HG02610 (cell line): Measurements from ENCODE around the gene SIPA1L3.

Experiments used
- ATAC-seq: cut with Tn5 transposase; IDR thresholded peaks from one replicate; pipeline ENCODE4 v1.9.1; 2021; ENCODE audit warnings: mild to moderate bottlenecking, moderate library complexity; ENCODE audit not compliant: unreplicated experiment

SIPA1L3 gene

DNA sequence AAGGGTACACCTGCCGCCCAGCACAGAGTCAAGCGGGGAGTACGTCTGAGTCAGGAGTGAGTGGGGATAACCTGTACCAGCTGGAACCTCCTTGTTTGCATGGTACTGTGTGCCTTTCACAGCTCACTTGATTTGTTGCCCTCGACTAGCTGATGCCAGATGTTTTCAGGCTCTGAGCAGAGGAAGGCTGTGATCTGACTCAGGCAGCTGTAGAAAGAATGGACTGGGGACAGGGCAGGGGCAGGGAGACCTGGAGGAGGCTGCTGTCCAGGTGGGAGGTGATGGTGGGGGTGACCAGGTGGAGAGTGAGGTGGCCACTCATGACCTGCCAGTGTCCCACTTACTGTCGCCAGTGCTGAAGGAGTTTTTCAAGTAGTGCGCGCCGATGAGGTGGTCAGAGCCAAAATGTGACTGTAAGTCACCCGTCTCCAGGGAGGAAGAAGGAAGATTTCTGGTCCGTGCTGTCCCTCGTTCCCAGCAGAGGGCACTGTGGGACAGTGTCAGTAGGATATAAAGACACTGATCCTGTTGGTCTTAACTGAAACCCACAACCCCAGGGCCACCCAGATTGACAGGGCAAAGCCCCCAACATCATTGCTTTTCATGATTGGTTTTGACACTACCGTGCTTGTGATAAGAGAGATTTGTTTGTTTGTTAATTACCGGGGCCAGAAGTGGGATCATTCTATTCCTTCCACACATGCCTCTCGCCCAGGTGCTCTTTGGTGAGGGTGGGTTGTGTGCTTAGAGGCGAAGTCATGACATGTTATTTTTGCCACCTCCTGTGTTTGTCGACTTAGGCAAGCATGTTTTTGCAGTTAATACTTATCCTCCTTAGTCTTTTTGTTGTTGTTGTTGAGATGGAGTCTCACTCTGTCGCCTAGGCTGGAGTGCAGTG lies 188.7 kb downstream of the SIPA1L3 start:
- ATAC-seq = no peak

DNA sequence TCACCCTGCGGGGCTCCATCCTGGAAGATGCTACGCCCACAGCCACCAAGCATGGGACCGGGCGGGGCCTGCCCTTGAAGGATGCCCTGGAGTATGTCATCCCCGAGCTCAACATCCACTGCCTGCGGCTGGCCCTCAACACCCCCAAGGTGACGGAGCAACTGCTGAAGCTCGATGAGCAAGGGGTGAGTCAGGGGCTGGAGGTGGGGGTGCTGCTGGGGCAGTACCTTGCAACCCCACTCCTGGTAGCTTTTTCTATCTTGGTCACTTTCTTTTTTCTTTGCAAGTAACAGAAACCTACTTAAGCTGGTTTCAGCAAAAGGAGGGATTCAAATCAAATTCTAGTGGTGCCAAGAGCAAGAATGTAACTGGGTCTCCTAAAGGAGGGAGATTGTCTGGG lies 193.0 kb downstream of the SIPA1L3 start:
- ATAC-seq = no peak

DNA sequence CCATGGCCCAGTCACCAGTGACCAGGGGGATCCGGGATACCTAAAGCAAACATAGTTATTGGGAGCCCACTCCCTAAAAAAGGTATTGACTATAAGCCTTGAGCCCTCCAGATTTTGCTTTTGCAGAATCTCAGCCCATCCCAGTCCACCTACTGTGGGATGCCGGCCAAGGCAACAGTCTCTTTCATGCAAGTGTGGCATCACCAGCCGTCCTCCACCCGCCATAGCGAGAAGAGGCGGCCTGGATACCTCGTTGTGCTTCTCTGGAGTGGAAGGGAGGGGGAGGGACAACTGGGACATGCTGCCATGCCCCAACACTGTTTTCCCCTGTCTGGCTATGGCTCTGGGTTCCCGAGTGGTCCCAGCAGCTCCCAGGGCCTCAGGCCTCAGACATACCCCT lies 193.6 kb downstream of the SIPA1L3 start:
- ATAC-seq = no peak

DNA sequence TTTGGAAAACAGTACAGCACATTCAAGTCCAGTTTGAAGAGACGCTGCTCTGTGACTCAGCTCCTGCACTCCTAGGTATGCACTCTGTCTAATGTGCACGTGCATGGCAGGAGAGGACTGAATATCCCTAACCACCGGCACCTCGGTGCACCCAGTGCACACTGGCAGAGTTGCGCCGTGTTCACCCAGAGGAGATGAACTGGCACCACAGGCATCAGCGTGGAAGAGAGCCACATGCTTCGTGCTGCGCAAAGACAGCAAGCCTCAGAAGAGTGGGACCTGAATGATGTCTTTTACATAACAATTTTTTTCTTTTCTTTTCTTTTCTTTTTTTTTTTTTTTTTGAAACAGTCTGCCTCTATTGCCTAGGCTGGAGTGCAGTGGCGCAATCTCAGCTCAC lies 194.7 kb downstream of the SIPA1L3 start:
- ATAC-seq = no peak

DNA sequence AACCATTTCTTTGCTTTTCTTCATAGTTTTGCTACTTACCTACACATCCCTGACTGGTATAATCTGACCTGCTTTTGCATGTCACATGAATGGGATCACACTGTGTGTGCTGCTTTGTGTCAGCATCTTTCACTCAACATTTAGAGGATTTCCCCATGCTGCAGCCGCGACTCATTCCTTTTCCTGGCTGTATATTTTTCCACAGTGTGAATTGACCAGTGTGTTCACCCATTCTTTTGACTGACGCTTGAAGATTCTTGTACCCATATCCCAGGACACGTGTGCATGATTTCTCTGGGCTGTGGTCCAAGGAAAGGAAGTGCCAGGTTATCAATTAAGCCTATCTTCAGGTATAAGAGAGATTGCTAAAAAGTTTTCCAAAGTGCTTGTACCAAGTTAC lies 198.6 kb downstream of the SIPA1L3 start:
- ATAC-seq = no peak

DNA sequence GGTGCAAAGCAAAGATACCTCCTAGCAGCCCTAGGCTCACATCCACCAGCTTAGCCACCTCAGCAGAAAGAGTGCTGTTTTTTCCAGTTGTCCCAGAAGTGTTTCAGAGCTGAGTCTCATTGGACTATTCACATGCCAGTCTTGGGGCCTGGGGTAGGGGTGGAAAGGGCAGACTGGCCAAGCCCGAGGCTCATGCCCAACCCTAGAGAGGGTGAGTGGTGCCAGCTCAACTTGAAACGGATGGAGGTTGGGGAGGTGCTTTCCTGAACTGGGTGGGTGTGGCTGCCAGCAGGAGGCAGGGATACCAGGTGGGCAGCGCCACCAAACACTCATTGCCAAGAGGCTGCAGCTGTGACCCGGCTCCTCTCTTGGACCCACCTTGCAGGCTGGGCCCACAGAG lies 200.1 kb downstream of the SIPA1L3 start:
- no peak for ATAC-seq

DNA sequence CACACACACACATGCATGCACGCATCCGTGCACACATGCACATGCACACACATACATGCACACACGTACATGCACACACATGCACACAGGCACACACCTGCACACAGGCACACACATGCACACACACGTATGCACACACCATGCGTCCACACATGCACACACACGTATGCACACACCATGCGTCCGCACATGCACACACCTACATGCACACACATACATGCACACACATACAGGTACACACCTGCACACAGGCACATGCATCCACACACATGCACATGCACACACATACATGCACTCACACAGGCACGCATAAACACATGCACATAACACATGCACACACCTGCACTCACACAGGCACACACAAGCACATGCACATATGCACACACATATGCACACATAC lies 204.9 kb downstream of the SIPA1L3 start:
- no peak for ATAC-seq

DNA sequence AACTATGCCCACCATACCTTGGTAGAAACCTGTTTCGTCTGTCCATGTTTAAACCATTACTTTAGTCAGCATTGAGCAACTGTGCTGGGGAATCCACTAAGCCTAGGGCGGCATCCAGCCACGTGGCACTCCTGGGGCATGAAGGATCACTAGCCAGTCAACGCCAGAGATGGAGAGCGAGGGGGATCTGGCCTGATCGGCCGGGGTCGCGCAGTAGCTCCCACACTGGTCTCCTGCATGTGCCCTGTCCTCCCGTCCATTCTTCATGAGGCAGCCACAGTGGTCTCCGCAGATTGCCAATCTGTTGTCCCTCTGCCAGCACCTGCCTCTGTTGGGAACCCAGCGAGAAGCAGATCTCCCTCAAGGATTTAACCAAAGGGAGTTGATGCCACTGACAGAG lies 207.6 kb downstream of the SIPA1L3 start:
- no peak for ATAC-seq

DNA sequence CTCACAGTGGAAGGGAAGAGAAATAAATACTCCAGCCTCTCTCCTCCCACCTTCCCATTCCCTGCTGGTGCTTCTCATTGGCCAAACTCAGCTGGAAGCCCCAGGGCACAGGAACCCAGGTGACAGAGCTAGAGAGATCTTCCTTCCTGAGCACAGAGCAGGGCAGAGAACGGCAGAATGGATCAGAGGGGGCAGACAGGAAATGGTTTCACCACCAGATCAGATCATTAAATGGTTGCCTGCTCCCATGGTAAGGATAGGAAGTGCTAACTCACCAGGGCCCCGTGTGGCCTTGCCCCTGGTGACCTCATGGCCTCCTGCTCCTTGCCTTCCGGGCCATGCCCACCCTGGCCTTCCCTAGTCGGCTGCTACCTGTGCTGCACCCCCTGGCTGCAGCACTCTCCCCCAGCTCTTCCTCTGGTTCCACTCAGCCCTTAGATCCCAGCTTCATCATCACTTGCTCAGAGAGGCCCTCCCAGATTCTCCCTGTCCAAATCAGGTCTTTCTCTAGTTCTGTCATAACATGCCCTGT lies 208.3 kb downstream of the SIPA1L3 start:
- no peak for ATAC-seq

DNA sequence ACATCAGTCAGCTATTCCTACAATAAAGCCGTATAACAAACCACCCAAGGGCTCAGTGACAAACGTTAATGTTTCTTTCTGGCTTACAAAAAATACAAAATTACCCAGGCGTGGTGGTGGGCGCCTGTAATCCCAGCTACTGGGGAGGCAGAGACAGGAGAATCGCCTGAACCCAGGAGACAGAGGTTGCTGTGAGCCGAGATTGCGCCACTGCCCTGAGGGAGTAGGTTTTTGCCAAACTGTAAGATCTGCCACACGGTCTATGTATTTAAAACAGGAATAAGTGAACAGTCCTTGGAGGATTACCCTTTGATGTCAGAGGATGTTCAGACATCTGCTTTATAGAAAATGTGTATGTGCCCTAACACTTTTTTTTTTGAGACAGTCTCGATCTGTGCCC lies 211.2 kb downstream of the SIPA1L3 start:
- no peak for ATAC-seq

DNA sequence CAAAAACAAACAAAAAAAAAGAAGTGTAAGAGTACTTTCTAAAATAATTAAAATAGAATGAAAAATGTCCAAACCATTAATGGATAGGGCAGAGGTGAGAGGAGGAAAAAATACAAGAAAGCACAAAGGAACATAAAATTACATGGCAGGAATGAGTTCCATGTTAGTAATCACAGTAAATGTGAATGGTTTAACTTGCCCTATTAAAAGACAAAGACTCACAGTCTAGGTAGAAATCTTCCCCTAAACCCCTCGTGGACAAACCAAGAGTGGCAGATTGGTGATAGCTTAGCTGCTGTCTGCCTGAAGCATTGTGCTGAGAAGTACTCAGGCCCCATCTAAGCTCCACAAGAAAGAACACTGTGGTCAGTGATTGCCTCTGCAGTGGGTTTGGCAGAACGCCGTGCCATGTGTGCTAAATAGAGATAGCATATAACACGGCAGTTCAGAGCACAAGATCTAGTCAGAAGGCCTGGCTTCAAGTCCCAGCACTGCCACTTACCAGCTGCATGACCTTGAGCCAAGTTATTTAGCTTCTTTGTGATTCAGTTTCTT lies 213.5 kb downstream of the SIPA1L3 start:
- ATAC-seq = no peak

DNA sequence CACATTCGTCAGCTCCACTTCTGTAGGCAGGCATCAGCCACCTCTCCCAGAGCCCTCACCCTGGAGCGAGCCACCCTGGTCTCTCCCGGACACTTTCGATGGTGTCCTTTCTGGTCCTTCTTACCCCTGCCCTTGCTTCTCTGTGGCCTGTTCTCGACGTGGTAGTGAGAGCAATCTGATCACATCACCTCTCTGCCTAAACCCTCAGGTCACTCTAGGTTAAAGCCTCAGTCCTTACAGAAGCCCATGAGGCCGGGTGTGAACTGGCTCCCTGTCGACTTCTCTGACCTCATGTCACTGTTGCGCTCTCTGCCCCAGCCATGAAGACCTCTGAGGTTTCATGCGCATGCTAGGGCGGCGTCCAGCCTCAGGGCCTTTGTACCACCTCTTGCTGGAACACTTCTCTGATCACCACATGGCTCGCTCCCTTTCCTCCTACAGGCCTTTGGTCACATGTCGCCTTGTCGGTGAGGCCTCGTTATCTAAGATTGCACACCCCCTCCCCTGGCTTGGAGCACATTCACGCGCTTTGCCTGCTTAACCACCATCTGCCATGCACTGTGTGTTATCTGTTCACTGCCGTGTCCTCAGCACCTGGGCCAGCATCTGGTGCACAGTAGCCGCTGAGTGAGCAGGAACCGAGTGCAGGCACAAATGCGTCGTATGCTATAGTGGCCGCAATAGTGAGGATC lies 215.5 kb downstream of the SIPA1L3 start:
- no peak for ATAC-seq

DNA sequence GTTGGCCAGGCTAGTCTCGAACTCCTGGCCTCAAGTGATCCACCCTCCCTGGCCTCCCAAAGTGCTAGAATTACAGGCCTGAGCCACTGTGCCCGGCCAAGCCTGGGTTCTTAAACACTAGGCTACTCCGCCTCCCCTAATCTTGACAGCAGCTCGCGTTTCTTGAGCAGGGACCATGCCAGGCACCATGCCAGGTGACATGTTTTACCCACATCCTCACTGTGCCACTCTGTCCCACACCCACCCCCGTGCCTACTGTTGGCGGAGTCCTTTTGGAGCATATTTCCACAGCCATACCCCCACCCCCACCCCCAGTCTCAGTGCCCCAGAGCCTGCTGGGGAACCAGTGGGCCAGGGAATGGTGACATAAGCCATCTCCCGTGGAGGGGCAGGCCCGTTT lies 218.2 kb downstream of the SIPA1L3 start:
- ATAC-seq = no peak

DNA sequence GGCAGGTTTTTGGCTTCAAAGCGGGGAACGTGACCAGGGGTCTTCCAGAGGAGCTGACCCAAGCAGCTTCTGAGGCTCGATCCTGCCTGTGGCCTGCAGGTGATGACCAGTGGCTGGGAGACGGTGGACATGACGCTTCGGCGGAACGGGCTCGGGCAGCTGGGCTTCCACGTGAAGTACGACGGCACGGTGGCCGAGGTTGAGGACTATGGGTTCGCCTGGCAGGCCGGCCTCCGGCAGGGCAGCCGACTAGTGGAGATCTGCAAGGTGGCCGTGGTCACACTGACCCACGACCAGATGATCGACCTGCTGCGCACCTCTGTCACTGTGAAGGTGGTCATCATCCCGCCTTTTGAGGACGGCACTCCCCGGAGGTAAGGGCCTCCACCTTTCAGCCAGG lies 223.4 kb downstream of the SIPA1L3 start:
- ATAC-seq = no peak

DNA sequence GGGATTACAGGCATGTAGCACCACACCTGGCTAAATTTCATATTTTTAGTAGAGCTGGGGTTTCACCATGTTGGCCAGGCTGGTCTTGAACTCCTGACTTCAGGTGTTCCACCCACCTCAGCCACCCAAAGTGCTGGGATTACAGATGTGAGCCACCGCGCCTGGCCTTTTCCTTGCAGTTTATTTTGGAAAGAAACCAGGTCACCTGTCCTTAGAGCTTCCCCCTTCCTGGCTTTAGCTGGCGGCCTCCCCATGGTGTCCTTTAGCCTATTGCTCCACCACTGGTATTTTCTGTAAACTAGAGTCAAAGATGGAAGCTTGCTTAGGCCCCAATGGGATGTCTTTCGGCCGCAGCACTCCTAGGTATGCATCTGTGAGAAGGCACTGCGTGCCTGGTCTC lies 225.8 kb downstream of the SIPA1L3 start:
- no peak for ATAC-seq

DNA sequence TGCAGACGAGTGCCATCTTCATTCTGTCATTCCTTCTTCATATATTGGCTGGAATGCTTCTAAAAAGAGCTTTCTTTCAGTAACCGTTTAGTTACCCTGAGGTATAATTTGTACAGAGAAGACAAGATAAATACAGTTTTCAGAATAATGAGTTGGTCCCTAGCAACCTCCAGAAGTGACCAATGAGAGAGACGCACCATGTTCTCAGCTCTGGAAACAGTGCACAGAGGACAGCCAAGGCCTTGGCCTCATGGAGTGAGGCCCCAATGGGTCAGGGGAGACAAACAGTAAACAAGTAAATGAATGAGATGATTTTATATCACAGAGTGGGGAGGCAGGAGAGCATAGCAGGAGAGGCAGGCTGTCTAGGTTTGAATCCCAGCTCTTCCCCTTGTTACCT lies 226.3 kb downstream of the SIPA1L3 start:
- ATAC-seq = no peak

DNA sequence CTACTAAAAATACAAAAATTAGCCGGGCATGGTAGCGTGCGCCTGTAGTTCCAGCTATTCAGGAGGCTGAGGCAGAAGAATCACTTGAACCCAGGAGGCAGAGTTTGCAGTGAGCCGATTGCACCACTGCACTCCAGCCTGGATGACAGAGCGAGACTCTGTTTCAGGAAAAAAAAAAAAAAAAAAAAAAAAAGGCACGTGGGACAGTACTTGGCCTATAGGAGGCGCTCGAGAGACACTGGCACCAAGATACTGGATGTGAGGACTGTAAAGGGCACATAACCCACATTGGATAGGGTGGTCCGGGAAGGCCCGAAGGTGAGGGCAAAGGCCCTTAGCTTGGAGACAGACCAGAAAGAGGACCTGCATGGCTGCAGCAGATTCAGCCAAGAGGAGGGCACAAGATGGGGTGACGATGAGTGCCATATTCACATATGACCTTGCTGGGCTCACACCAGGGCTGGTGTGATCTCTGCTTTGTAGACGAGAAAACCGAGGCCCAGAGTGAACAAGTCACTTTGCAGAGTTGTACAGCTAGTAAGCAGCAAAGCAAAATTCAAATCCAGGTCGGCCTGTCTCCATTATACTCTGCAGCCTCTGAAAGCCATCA lies 227.6 kb downstream of the SIPA1L3 start:
- no peak for ATAC-seq

DNA sequence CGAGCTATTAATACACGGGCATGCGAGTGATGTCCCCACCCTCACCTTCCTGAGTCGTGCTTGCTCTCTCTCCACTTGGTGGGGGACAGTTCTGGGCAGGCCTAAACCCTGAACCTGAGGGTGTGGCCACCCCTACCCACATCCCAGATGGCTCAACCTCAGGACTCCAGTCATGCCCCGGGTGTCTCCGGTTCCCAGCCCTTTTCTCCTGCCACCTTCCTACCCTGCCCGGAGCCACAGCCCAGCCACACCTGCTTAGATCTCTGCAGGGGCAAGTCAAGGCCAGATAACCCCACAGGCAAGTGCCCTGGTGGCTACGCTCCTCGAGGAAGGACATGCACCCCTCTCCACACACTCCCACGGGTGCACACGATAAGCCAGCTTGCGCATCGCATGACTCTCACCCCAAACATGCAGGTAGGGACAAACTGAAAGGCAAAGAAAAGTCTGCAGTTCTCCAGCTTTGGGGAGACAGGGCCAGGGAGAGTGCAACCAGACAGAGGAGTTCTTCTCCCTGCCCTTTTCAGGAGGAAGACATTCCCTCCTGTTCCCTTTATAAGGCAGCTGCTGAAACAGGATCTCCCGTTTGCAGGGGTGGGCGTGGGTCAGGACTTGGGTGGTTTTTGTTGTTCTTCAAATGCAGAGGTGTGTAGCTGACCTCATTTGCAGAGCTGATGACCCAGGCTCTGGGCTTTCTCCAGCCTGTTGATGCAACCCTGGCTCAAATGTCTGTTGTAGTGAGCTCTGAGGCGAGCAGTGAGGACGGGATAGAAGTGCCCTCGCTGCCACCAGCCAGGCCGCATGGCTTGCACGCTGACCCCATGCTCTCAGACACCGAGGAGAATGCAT lies 228.4 kb downstream of the SIPA1L3 start:
- ATAC-seq = no peak

DNA sequence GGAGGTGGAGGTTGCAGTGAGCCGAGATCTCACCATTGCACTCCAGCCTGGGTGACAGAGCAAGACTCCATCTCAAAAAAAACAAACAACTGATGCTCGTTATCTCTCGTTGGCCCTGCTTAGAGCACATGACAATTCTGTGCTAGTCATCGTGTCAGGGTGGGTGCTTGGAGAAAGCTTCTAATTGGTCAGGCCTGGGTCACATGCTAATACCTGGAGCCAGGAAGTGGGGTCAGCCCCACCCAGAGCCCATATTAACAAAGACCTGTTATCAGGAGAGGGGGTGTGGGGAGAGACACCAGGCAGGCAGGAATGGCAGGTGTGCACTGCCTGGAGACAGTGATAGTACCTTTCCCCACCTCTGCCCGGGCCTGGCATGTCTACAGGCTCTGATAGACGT lies 232.1 kb downstream of the SIPA1L3 start:
- no peak for ATAC-seq

DNA sequence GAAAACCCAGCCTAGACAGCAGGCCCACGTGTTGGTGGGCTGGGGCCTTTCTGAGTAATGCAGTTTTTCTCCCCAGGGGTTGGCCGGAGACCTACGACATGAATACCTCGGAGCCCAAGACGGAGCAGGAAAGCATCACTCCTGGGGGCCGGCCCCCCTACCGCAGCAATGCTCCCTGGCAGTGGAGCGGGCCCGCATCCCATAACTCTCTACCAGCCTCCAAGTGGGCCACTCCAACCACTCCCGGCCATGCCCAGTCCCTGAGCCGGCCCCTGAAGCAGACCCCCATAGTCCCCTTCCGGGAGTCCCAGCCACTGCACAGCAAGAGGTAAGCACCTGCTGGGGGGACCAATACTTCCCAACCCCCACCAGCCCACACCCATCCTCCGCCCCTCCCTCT lies 234.1 kb downstream of the SIPA1L3 start:
- no peak for ATAC-seq
